ENCODE data around the gene PLEKHA6.

The PLEKHA6 gene

GRCh38 chr1:204260601-204261197 lies 99.0 kb downstream of the PLEKHA6 start:
- H3K4me3 ChIP-seq (ENCODE audit: low read length), result no peak overlapping the region
- H3K18ac ChIP-seq (ENCODE audit: low read length), result no peak overlapping the region
- H3K56ac ChIP-seq (ENCODE audit: low read length), result no peak overlapping the region
- H4K5ac ChIP-seq (ENCODE audit: low read length), result no peak overlapping the region
- H2AK5ac ChIP-seq (ENCODE audit: low read length), result no peak overlapping the region
- no peak overlapping the region for H3K23ac ChIP-seq (ENCODE audit: low read length)
- no peak overlapping the region for H2BK5ac ChIP-seq (ENCODE audit: low read length)
- no peak overlapping the region for H3K4me2 ChIP-seq (ENCODE audit: low read length)
- H3K36me3 ChIP-seq (ENCODE audit: control insufficient read depth, insufficient read depth, low read length), result no peaks in the 10 kb centered on the region
- no CpG with 5 or more reads among the region's 14 CpGs for WGBS (ENCODE audit: extremely low coverage, insufficient coverage, low lambda C conversion rate)
- no peaks in the 10 kb centered on the region for H3K79me1 ChIP-seq (ENCODE audit: low read length)
- H3K4ac ChIP-seq (ENCODE audit: low read depth, low read length), result no peak overlapping the region
- H3K79me2 ChIP-seq (ENCODE audit: control insufficient read depth, insufficient read depth, low read length), result no peaks in the 10 kb centered on the region
- no peak overlapping the region for H3K9ac ChIP-seq (ENCODE audit: low read length)
- no peak overlapping the region for H3K27ac ChIP-seq (ENCODE audit: low read depth, low read length)
- no peak for DNase-seq
- no peaks in the 10 kb centered on the region for H3K27me3 ChIP-seq (ENCODE audit: insufficient read depth, low read length, poor library complexity)
- H4K8ac ChIP-seq (ENCODE audit: low read depth, low read length), result no peak overlapping the region
- no peak overlapping the region for H2BK15ac ChIP-seq (replicated peaks; ENCODE audit: low read depth)
- H3K4me1 ChIP-seq (ENCODE audit: control insufficient read depth, low read depth, low read length), result peaks cover 13% of the 10 kb centered on the region
- no peak overlapping the region for H2BK120ac ChIP-seq (ENCODE audit: low read depth, low read length)

GRCh38 chr1:204259782-204260181 lies 99.9 kb downstream of the PLEKHA6 start:
- no peak for DNase-seq

GRCh38 chr1:204259196-204259595 lies 100.5 kb downstream of the PLEKHA6 start:
- H2AK5ac ChIP-seq (ENCODE audit: low read length), result no peak overlapping the region
- H2BK120ac ChIP-seq (ENCODE audit: low read depth, low read length), result no peak overlapping the region
- no peak overlapping the region for H3K9ac ChIP-seq (ENCODE audit: low read length)
- H3K79me1 ChIP-seq (ENCODE audit: low read length), result no peaks in the 10 kb centered on the region
- H3K79me2 ChIP-seq (ENCODE audit: control insufficient read depth, insufficient read depth, low read length), result no peaks in the 10 kb centered on the region
- WGBS (ENCODE audit: extremely low coverage, insufficient coverage, low lambda C conversion rate), result no CpG with 5 or more reads among the region's 18 CpGs
- peaks cover 14% of the 10 kb centered on the region for H3K4me1 ChIP-seq (ENCODE audit: control insufficient read depth, low read depth, low read length)
- H3K18ac ChIP-seq (ENCODE audit: low read length), result no peak overlapping the region
- H3K36me3 ChIP-seq (ENCODE audit: control insufficient read depth, insufficient read depth, low read length), result no peaks in the 10 kb centered on the region
- no peaks in the 10 kb centered on the region for H3K27me3 ChIP-seq (ENCODE audit: insufficient read depth, low read length, poor library complexity)
- H4K8ac ChIP-seq (ENCODE audit: low read depth, low read length), result no peak overlapping the region
- H3K23ac ChIP-seq (ENCODE audit: low read length), result no peak overlapping the region
- H3K27ac ChIP-seq (ENCODE audit: low read depth, low read length), result no peak overlapping the region
- no peak overlapping the region for H2BK15ac ChIP-seq (replicated peaks; ENCODE audit: low read depth)
- H3K4me3 ChIP-seq (ENCODE audit: low read length), result no peak overlapping the region
- no peak for DNase-seq
- no peak overlapping the region for H3K4me2 ChIP-seq (ENCODE audit: low read length)
- H4K5ac ChIP-seq (ENCODE audit: low read length), result no peak overlapping the region
- no peak overlapping the region for H3K56ac ChIP-seq (ENCODE audit: low read length)
- no peak overlapping the region for H2BK5ac ChIP-seq (ENCODE audit: low read length)
- H3K4ac ChIP-seq (ENCODE audit: low read depth, low read length), result no peak overlapping the region

More at GRCh38 chr1:204259782-204260181, 99.9 kb downstream of the PLEKHA6 start:
- H3K36me3 ChIP-seq (ENCODE audit: control insufficient read depth, insufficient read depth, low read length), result no peaks in the 10 kb centered on the region
- no peak overlapping the region for H3K4me2 ChIP-seq (ENCODE audit: low read length)
- peaks cover 14% of the 10 kb centered on the region for H3K4me1 ChIP-seq (ENCODE audit: control insufficient read depth, low read depth, low read length)
- H3K56ac ChIP-seq (ENCODE audit: low read length), result no peak overlapping the region
- H4K5ac ChIP-seq (ENCODE audit: low read length), result no peak overlapping the region
- no peak overlapping the region for H2BK5ac ChIP-seq (ENCODE audit: low read length)
- no peak overlapping the region for H3K23ac ChIP-seq (ENCODE audit: low read length)
- H3K27ac ChIP-seq (ENCODE audit: low read depth, low read length), result no peak overlapping the region
- no peaks in the 10 kb centered on the region for H3K79me2 ChIP-seq (ENCODE audit: control insufficient read depth, insufficient read depth, low read length)
- no peak overlapping the region for H3K18ac ChIP-seq (ENCODE audit: low read length)
- no peak overlapping the region for H4K8ac ChIP-seq (ENCODE audit: low read depth, low read length)
- no peak overlapping the region for H3K9ac ChIP-seq (ENCODE audit: low read length)
- WGBS (ENCODE audit: extremely low coverage, insufficient coverage, low lambda C conversion rate), result no CpG with 5 or more reads among the region's 5 CpGs
- no peak overlapping the region for H2BK120ac ChIP-seq (ENCODE audit: low read depth, low read length)
- H2BK15ac ChIP-seq (replicated peaks; ENCODE audit: low read depth), result no peak overlapping the region
- H3K4ac ChIP-seq (ENCODE audit: low read depth, low read length), result no peak overlapping the region
- H3K79me1 ChIP-seq (ENCODE audit: low read length), result no peaks in the 10 kb centered on the region
- H3K27me3 ChIP-seq (ENCODE audit: insufficient read depth, low read length, poor library complexity), result no peaks in the 10 kb centered on the region
- no peak overlapping the region for H3K4me3 ChIP-seq (ENCODE audit: low read length)
- no peak overlapping the region for H2AK5ac ChIP-seq (ENCODE audit: low read length)

- Histone ChIP-seq H3K9ac (ENCODE audit: low read length) (no peak overlapping the region), H3K79me1 (ENCODE audit: low read length) (no peaks in the 10 kb centered on the region), H3K56ac (ENCODE audit: low read length) (no peak overlapping the region), H3K27ac (ENCODE audit: low read depth, low read length) (no peak overlapping the region), H4K5ac (ENCODE audit: low read length) (no peak overlapping the region), H3K18ac (ENCODE audit: low read length) (no peak overlapping the region), H2BK15ac (replicated peaks; ENCODE audit: low read depth) (no peak overlapping the region), H2BK120ac (ENCODE audit: low read depth, low read length) (no peak overlapping the region), H3K79me2 (ENCODE audit: control insufficient read depth, insufficient read depth, low read length) (no peaks in the 10 kb centered on the region), H3K4me3 (ENCODE audit: low read length) (no peak overlapping the region), H4K8ac (ENCODE audit: low read depth, low read length) (no peak overlapping the region), H3K4me1 (ENCODE audit: control insufficient read depth, low read depth, low read length) (peaks cover 11% of the 10 kb centered on the region), H3K4ac (ENCODE audit: low read depth, low read length) (no peak overlapping the region), H2AK5ac (ENCODE audit: low read length) (no peak overlapping the region), H2BK5ac (ENCODE audit: low read length) (no peak overlapping the region), H3K23ac (ENCODE audit: low read length) (no peak overlapping the region), H3K27me3 (ENCODE audit: insufficient read depth, low read length, poor library complexity) (no peaks in the 10 kb centered on the region), H3K36me3 (ENCODE audit: control insufficient read depth, insufficient read depth, low read length) (no peaks in the 10 kb centered on the region), H3K4me2 (ENCODE audit: low read length) (no peak overlapping the region)
- DNase-seq, result peak; percentile 87
- WGBS (ENCODE audit: extremely low coverage, insufficient coverage, low lambda C conversion rate), result no CpG with 5 or more reads among the region's 7 CpGs
These were observed 101.3 kb downstream of the PLEKHA6 start for GRCh38 chr1:204258213-204259115.

- no peak overlapping the region for H2BK15ac ChIP-seq (replicated peaks; ENCODE audit: low read depth)
- H4K8ac ChIP-seq (ENCODE audit: low read depth, low read length), result no peak overlapping the region
- DNase-seq, result no peak
- peaks cover 5% of the 10 kb centered on the region for H3K4me1 ChIP-seq (ENCODE audit: control insufficient read depth, low read depth, low read length)
- H3K23ac ChIP-seq (ENCODE audit: low read length), result no peak overlapping the region
- H2BK5ac ChIP-seq (ENCODE audit: low read length), result no peak overlapping the region
- H2BK120ac ChIP-seq (ENCODE audit: low read depth, low read length), result no peak overlapping the region
- no CpG with 5 or more reads among the region's 24 CpGs for WGBS (ENCODE audit: extremely low coverage, insufficient coverage, low lambda C conversion rate)
- no peak overlapping the region for H4K5ac ChIP-seq (ENCODE audit: low read length)
- no peak overlapping the region for H3K56ac ChIP-seq (ENCODE audit: low read length)
- no peaks in the 10 kb centered on the region for H3K36me3 ChIP-seq (ENCODE audit: control insufficient read depth, insufficient read depth, low read length)
- no peak overlapping the region for H3K9ac ChIP-seq (ENCODE audit: low read length)
- H3K4me3 ChIP-seq (ENCODE audit: low read length), result no peak overlapping the region
- H2AK5ac ChIP-seq (ENCODE audit: low read length), result no peak overlapping the region
- no peak overlapping the region for H3K4me2 ChIP-seq (ENCODE audit: low read length)
- H3K4ac ChIP-seq (ENCODE audit: low read depth, low read length), result no peak overlapping the region
- no peaks in the 10 kb centered on the region for H3K79me2 ChIP-seq (ENCODE audit: control insufficient read depth, insufficient read depth, low read length)
- no peaks in the 10 kb centered on the region for H3K79me1 ChIP-seq (ENCODE audit: low read length)
- no peak overlapping the region for H3K18ac ChIP-seq (ENCODE audit: low read length)
- H3K27ac ChIP-seq (ENCODE audit: low read depth, low read length), result no peak overlapping the region
- no peaks in the 10 kb centered on the region for H3K27me3 ChIP-seq (ENCODE audit: insufficient read depth, low read length, poor library complexity)
These were observed 102.3 kb downstream of the PLEKHA6 start for GRCh38 chr1:204257446-204257845.

All from mesendoderm (in vitro differentiated cells).